OCI-LY1 (cell line): ENCODE measurements around the gene RORB.

Source experiments
- H2AFZ ChIP-seq: fragments of 200-600 bp; sonication (generic), shearing (Covaris generic); 2 replicates; pipeline ENCODE4 v1.6.0; 2014; ENCODE audit warnings: antibody characterized with exemption, mild to moderate bottlenecking, low read length
- H3F3A ChIP-seq: fragments of 200-600 bp; sonication (generic), shearing (Covaris generic); 2 replicates; pipeline ENCODE4 v1.6.0; 2014; ENCODE audit warnings: mild to moderate bottlenecking, antibody characterized with exemption, low read length, moderate library complexity; ENCODE audit not compliant: insufficient read depth
- H3K27ac ChIP-seq: fragments of 200-600 bp; sonication (generic); 2 replicates; pipeline ENCODE4 v1.5.1; 2014; ENCODE audit warnings: low read length, mixed run types, mild to moderate bottlenecking, low read depth; ENCODE audit not compliant: poor library complexity, severe bottlenecking
- H3K27me3 ChIP-seq: fragments of 200-600 bp; sonication (generic); 2 replicates; pipeline ENCODE4 v1.6.0; 2014; ENCODE audit warnings: antibody characterized with exemption, mild to moderate bottlenecking, low read length, moderate library complexity; ENCODE audit not compliant: insufficient read depth
- H3K36me3 ChIP-seq: fragments of 200-600 bp; sonication (generic); 2 replicates; pipeline ENCODE4 v1.6.1; 2014; ENCODE audit warnings: mild to moderate bottlenecking, antibody characterized with exemption, low read length, moderate library complexity, mixed read lengths; ENCODE audit not compliant: insufficient read depth
- H3K4me1 ChIP-seq: fragments of 200-600 bp; sonication (generic); 2 replicates; pipeline ENCODE4 v1.5.1; 2014; ENCODE audit warnings: mild to moderate bottlenecking, low read length, moderate library complexity; ENCODE audit not compliant: insufficient read depth, severe bottlenecking
- H3K4me2 ChIP-seq: fragments of 200-600 bp; sonication (generic), shearing (Covaris generic); 2 replicates; pipeline ENCODE4 v1.6.1; 2014; ENCODE audit warnings: low read length
- H3K4me3 ChIP-seq: fragments of 200-600 bp; sonication (generic); 2 replicates; pipeline ENCODE4 v1.5.1; 2014; ENCODE audit warnings: low read length, low read depth, mild to moderate bottlenecking, mixed read lengths; ENCODE audit not compliant: poor library complexity, severe bottlenecking
- H3K79me2 ChIP-seq: fragments of 200-600 bp; shearing (Covaris generic); 2 replicates; pipeline ENCODE4 v1.6.1; 2016; ENCODE audit warnings: mixed run types, low read length, mixed read lengths; ENCODE audit not compliant: insufficient read depth
- H3K9ac ChIP-seq: fragments of 200-600 bp; sonication (generic), shearing (Covaris generic); 2 replicates; pipeline ENCODE4 v1.6.1; 2014; ENCODE audit warnings: mild to moderate bottlenecking, low read length, mixed read lengths
- H3K9me2 ChIP-seq: fragments of 200-600 bp; sonication (generic), shearing (Covaris generic); 2 replicates; pipeline ENCODE4 v1.6.1; 2014; ENCODE audit warnings: low read depth, mild to moderate bottlenecking, low read length, mixed read lengths
- H3K9me3 ChIP-seq: fragments of 200-600 bp; shearing (Covaris generic); 2 replicates; pipeline ENCODE4 v1.6.1; 2014; ENCODE audit warnings: low read length, mixed read lengths
- H4K20me1 ChIP-seq: fragments of 200-600 bp; sonication (generic), shearing (Covaris generic); 2 replicates; pipeline ENCODE4 v1.6.0; 2016; ENCODE audit warnings: mild to moderate bottlenecking, low read length; ENCODE audit not compliant: insufficient read depth
- CTCF ChIP-seq: fragments of 200-600 bp; sonication (generic), shearing (Covaris generic); IDR thresholded peaks from 2 replicates; pipeline ENCODE4 v1.5.1; 2017; ENCODE audit warnings: mild to moderate bottlenecking, antibody characterized with exemption, low read length, moderate library complexity, mixed read lengths
- EZH2 ChIP-seq: fragments of 200-600 bp; sonication (generic), shearing (Covaris generic); IDR thresholded peaks from 2 replicates; pipeline ENCODE4 v1.8.0; 2017; ENCODE audit warnings: borderline replicate concordance, mixed run types, mild to moderate bottlenecking, antibody characterized with exemption, low read length, moderate library complexity, mixed read lengths

Gene RORB

GRCh38 chr9:74496819-74497747, at the start of gene RORB:
RORB (plus strand) TSS chr9:74497335; CDS start chr9:74497977, 642 bp downstream.
- Histone ChIP-seq H3K9me2 (no peaks in the 10 kb centered on the region), H3F3A (no peaks in the 10 kb centered on the region), H3K27me3 (no peaks in the 10 kb centered on the region), H3K9ac (no peak within 1 kb of the TSS), H2AFZ (no peak within 1 kb of the TSS), H3K4me2 (peak within 1 kb of the TSS; percentile 42), H3K9me3 (no peaks in the 10 kb centered on the region), H3K4me1 (no peaks in the 10 kb centered on the region), H3K79me2 (no peaks in the 10 kb centered on the region), H3K27ac (no peak within 1 kb of the TSS), H3K4me3 (peak within 1 kb of the TSS; percentile 34), H3K36me3 (no peaks in the 10 kb centered on the region), H4K20me1 (no peaks in the 10 kb centered on the region)
- TF ChIP-seq EZH2 = no peak
- no peak for TF ChIP-seq CTCF

GRCh38 chr9:74447451-74448193, 49.5 kb upstream of the RORB start:
- Histone ChIP-seq H3F3A (no peaks in the 10 kb centered on the region), H3K4me1 (no peaks in the 10 kb centered on the region), H2AFZ (no peak overlapping the region), H3K4me3 (no peak overlapping the region), H3K79me2 (no peaks in the 10 kb centered on the region), H3K27ac (no peak overlapping the region), H4K20me1 (no peaks in the 10 kb centered on the region), H3K27me3 (no peaks in the 10 kb centered on the region), H3K4me2 (no peak overlapping the region), H3K9ac (no peak overlapping the region), H3K36me3 (no peaks in the 10 kb centered on the region), H3K9me3 (no peaks in the 10 kb centered on the region), H3K9me2 (no peaks in the 10 kb centered on the region)
- TF ChIP-seq EZH2 = no peak
- no peak for TF ChIP-seq CTCF

GRCh38 chr9:74449060-74449459, 48.1 kb upstream of the RORB start:
- H3K36me3 ChIP-seq = no peaks in the 10 kb centered on the region
- no peaks in the 10 kb centered on the region for H3K79me2 ChIP-seq
- H3F3A ChIP-seq = no peaks in the 10 kb centered on the region
- no peak overlapping the region for H2AFZ ChIP-seq
- H3K9me3 ChIP-seq = no peaks in the 10 kb centered on the region
- no peaks in the 10 kb centered on the region for H4K20me1 ChIP-seq
- no peak overlapping the region for H3K4me2 ChIP-seq
- no peaks in the 10 kb centered on the region for H3K4me1 ChIP-seq
- no peaks in the 10 kb centered on the region for H3K27me3 ChIP-seq
- TF ChIP-seq CTCF (no peak), EZH2 (no peak)
- H3K4me3 ChIP-seq = no peak overlapping the region
- H3K27ac ChIP-seq = no peak overlapping the region
- H3K9ac ChIP-seq = no peak overlapping the region
- no peaks in the 10 kb centered on the region for H3K9me2 ChIP-seq
